SK-N-SH treated with all-trans-retinoic acid at 6 μM for 48 hours (cell line): ENCODE data around the gene GID8.

Experiments
- GLIS3 ChIP-seq: fragments of 250-450 bp; sonication (Bioruptor Pico); IDR thresholded peaks from 2 replicates; pipeline ENCODE4 v1.5.0; 2020; ENCODE audit warnings: mild to moderate bottlenecking, moderate library complexity
- RARB ChIP-seq: fragments of 250-450 bp; sonication (Bioruptor Pico); IDR thresholded peaks from 2 replicates; pipeline ENCODE4 v1.8.0; 2021; ENCODE audit warnings: mild to moderate bottlenecking, moderate library complexity
- TCF4 ChIP-seq: fragments of 250-450 bp; sonication (Bioruptor Pico); IDR thresholded peaks from 2 replicates; pipeline ENCODE4 v1.8.0; 2021; ENCODE audit warnings: mild to moderate bottlenecking, moderate library complexity, borderline replicate concordance
- TOX ChIP-seq: fragments of 250-450 bp; sonication (Bioruptor Pico); IDR thresholded peaks from 2 replicates; pipeline ENCODE4 v1.8.0; 2021; ENCODE audit warnings: mild to moderate bottlenecking, moderate library complexity, borderline replicate concordance
- ZNF565 ChIP-seq: fragments of 450-650 bp; formaldehyde crosslinking; conservative IDR thresholded peaks from 2 replicates; pipeline ENCODE4 v1.5.0; 2020; ENCODE audit warnings: low read depth, mild to moderate bottlenecking, moderate library complexity
- ZNF70 ChIP-seq: fragments of 450-650 bp; formaldehyde crosslinking; IDR thresholded peaks from 2 replicates; pipeline ENCODE4 v1.5.0; 2020; ENCODE audit warnings: mild to moderate bottlenecking, moderate library complexity
- TF ChIP-seq, protein P1 (sequence below): fragments of 250-450 bp; sonication (Bioruptor Pico); IDR thresholded peaks from 2 replicates; pipeline ENCODE4 v1.5.1; 2020; ENCODE audit warnings: low read depth, mild to moderate bottlenecking, moderate library complexity
- TF ChIP-seq, protein P2 (sequence below): fragments of 250-450 bp; sonication (Bioruptor Pico); IDR thresholded peaks from 2 replicates; pipeline ENCODE4 v1.8.0; 2021; ENCODE audit warnings: low read depth, mild to moderate bottlenecking, moderate library complexity, borderline replicate concordance
- TF ChIP-seq, protein P3 (sequence below): fragments of 250-450 bp; sonication (Bioruptor Pico); IDR thresholded peaks from 2 replicates; pipeline ENCODE4 v1.8.0; 2020; ENCODE audit warnings: mild to moderate bottlenecking, moderate library complexity, borderline replicate concordance
- TF ChIP-seq, protein P4 (sequence below): fragments of 250-450 bp; sonication (Bioruptor Pico); IDR thresholded peaks from 2 replicates; pipeline ENCODE4 v1.5.0; 2020; ENCODE audit warnings: mild to moderate bottlenecking, moderate library complexity

DNA sequence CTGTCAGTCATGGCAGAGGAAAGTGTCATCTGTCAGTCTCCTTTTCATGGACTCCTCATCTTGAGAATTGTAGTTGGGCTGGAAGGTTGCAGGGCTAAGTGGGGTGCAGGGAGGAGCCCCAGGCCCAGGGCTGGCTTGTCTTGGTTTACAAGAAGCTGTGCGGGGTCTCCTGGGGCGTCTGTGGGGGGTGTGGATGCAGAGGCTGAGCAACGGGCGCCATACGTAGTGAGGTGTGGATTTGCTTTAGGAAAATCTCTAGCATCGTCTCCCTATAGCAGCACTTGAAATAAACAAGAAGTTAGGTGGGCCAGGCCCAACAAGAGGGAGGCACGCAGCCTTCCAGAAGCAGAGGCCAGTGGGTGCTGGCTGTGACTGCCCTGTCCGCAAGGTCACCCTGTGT is 12.8 kb downstream of the GID8 start:
- no peak for TF ChIP-seq RARB (CRISPR knock-in tag)
- TF ChIP-seq TOX (CRISPR knock-in tag): no peak
- TF ChIP-seq, protein P1, sequence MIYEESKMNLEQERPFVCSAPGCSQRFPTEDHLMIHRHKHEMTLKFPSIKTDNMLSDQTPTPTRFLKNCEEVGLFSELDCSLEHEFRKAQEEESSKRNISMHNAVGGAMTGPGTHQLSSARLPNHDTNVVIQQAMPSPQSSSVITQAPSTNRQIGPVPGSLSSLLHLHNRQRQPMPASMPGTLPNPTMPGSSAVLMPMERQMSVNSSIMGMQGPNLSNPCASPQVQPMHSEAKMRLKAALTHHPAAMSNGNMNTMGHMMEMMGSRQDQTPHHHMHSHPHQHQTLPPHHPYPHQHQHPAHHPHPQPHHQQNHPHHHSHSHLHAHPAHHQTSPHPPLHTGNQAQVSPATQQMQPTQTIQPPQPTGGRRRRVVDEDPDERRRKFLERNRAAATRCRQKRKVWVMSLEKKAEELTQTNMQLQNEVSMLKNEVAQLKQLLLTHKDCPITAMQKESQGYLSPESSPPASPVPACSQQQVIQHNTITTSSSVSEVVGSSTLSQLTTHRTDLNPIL (CRISPR knock-in tag): no peak
- TF ChIP-seq, protein P2, sequence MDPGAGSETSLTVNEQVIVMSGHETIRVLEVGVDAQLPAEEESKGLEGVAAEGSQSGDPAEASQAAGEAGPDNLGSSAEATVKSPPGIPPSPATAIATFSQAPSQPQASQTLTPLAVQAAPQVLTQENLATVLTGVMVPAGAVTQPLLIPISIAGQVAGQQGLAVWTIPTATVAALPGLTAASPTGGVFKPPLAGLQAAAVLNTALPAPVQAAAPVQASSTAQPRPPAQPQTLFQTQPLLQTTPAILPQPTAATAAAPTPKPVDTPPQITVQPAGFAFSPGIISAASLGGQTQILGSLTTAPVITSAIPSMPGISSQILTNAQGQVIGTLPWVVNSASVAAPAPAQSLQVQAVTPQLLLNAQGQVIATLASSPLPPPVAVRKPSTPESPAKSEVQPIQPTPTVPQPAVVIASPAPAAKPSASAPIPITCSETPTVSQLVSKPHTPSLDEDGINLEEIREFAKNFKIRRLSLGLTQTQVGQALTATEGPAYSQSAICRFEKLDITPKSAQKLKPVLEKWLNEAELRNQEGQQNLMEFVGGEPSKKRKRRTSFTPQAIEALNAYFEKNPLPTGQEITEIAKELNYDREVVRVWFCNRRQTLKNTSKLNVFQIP: no peak
- TF ChIP-seq, protein P3, sequence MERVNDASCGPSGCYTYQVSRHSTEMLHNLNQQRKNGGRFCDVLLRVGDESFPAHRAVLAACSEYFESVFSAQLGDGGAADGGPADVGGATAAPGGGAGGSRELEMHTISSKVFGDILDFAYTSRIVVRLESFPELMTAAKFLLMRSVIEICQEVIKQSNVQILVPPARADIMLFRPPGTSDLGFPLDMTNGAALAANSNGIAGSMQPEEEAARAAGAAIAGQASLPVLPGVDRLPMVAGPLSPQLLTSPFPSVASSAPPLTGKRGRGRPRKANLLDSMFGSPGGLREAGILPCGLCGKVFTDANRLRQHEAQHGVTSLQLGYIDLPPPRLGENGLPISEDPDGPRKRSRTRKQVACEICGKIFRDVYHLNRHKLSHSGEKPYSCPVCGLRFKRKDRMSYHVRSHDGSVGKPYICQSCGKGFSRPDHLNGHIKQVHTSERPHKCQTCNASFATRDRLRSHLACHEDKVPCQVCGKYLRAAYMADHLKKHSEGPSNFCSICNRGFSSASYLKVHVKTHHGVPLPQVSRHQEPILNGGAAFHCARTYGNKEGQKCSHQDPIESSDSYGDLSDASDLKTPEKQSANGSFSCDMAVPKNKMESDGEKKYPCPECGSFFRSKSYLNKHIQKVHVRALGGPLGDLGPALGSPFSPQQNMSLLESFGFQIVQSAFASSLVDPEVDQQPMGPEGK (CRISPR knock-in tag): no peak
- TF ChIP-seq ZNF70: no peak
- TF ChIP-seq GLIS3 (CRISPR knock-in tag): no peak
- TF ChIP-seq ZNF565 (CRISPR knock-in tag): no peak
- TF ChIP-seq TCF4 (CRISPR knock-in tag): no peak
- TF ChIP-seq, protein P4, sequence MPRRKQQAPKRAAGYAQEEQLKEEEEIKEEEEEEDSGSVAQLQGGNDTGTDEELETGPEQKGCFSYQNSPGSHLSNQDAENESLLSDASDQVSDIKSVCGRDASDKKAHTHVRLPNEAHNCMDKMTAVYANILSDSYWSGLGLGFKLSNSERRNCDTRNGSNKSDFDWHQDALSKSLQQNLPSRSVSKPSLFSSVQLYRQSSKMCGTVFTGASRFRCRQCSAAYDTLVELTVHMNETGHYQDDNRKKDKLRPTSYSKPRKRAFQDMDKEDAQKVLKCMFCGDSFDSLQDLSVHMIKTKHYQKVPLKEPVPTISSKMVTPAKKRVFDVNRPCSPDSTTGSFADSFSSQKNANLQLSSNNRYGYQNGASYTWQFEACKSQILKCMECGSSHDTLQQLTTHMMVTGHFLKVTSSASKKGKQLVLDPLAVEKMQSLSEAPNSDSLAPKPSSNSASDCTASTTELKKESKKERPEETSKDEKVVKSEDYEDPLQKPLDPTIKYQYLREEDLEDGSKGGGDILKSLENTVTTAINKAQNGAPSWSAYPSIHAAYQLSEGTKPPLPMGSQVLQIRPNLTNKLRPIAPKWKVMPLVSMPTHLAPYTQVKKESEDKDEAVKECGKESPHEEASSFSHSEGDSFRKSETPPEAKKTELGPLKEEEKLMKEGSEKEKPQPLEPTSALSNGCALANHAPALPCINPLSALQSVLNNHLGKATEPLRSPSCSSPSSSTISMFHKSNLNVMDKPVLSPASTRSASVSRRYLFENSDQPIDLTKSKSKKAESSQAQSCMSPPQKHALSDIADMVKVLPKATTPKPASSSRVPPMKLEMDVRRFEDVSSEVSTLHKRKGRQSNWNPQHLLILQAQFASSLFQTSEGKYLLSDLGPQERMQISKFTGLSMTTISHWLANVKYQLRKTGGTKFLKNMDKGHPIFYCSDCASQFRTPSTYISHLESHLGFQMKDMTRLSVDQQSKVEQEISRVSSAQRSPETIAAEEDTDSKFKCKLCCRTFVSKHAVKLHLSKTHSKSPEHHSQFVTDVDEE (CRISPR knock-in tag): no peak
